Measurements from ENCODE around the gene OR52H1. TPM values are rescaled to one million over a fixed set of nuclear protein-coding genes. Genes with fewer than 3 reads are reported as not detected.

The OR52H1 gene
- total RNA-seq, 1 donor from 2014 or later: not detected

- DNase-seq (ENCODE audit: extremely low spot score, unreplicated experiment): no peak
- Mint-ChIP-seq H3K27ac (no peak overlapping the region), H3K4me3 (no peak overlapping the region), H3K27me3 (peaks cover 6% of the 10 kb centered on the region), H3K36me3 (no peaks in the 10 kb centered on the region), H3K4me1 (ENCODE audit: unreplicated experiment) (no peaks in the 10 kb centered on the region), H3K9me3 (no peaks in the 10 kb centered on the region)
- TF ChIP-seq CTCF (conservative IDR thresholded peaks at IDR 0.05): no peak
Measured at GRCh38 chr11:5534046-5534445, 14.3 kb downstream of the OR52H1 start.

- peaks cover 9% of the 10 kb centered on the region for H3K27me3 Mint-ChIP-seq
Measured at GRCh38 chr11:5531053-5531831, 17.1 kb downstream of the OR52H1 start.

GRCh38 chr11:5528495-5528894 is 19.8 kb downstream of the OR52H1 start:
- Mint-ChIP-seq H3K9me3 (no peaks in the 10 kb centered on the region), H3K36me3 (no peaks in the 10 kb centered on the region), H3K27ac (no peak overlapping the region), H3K27me3 (peaks cover 9% of the 10 kb centered on the region), H3K4me1 (ENCODE audit: unreplicated experiment) (no peaks in the 10 kb centered on the region), H3K4me3 (no peak overlapping the region)
- no peak for DNase-seq (ENCODE audit: extremely low spot score, unreplicated experiment)
- TF ChIP-seq CTCF (conservative IDR thresholded peaks at IDR 0.05): no peak

More at GRCh38 chr11:5531053-5531831, 17.1 kb downstream of the OR52H1 start:
- H3K4me1 Mint-ChIP-seq (ENCODE audit: unreplicated experiment): no peaks in the 10 kb centered on the region
- H3K4me3 Mint-ChIP-seq: no peak overlapping the region
- no peaks in the 10 kb centered on the region for H3K9me3 Mint-ChIP-seq
- H3K36me3 Mint-ChIP-seq: no peaks in the 10 kb centered on the region
- no peak for DNase-seq (ENCODE audit: extremely low spot score, unreplicated experiment)
- no peak overlapping the region for H3K27ac Mint-ChIP-seq
- no peak for TF ChIP-seq CTCF (conservative IDR thresholded peaks at IDR 0.05)

GRCh38 chr11:5527716-5528115 is 20.6 kb downstream of the OR52H1 start:
- no peaks in the 10 kb centered on the region for H3K9me3 Mint-ChIP-seq
- DNase-seq (ENCODE audit: extremely low spot score, unreplicated experiment): no peak
- H3K4me1 Mint-ChIP-seq (ENCODE audit: unreplicated experiment): no peaks in the 10 kb centered on the region
- H3K4me3 Mint-ChIP-seq: no peak overlapping the region
- H3K36me3 Mint-ChIP-seq: no peaks in the 10 kb centered on the region
- peaks cover 9% of the 10 kb centered on the region for H3K27me3 Mint-ChIP-seq
- no peak overlapping the region for H3K27ac Mint-ChIP-seq
- TF ChIP-seq CTCF (conservative IDR thresholded peaks at IDR 0.05): no peak

- Mint-ChIP-seq H3K9me3 (no peaks in the 10 kb centered on the region), H3K36me3 (no peaks in the 10 kb centered on the region), H3K27me3 (peaks cover 3% of the 10 kb centered on the region), H3K4me3 (no peak overlapping the region), H3K27ac (no peak overlapping the region), H3K4me1 (ENCODE audit: unreplicated experiment) (no peaks in the 10 kb centered on the region)
- DNase-seq (ENCODE audit: extremely low spot score, unreplicated experiment): no peak
- no peak for TF ChIP-seq CTCF (conservative IDR thresholded peaks at IDR 0.05)
Measured at GRCh38 chr11:5524756-5525155, 23.6 kb downstream of the OR52H1 start.
